Activated B cell treated with CpG ODN at 0.5 μM for 24 hours (primary cell): ENCODE measurements around the gene AACS. TPM values are rescaled to one million over a fixed set of nuclear protein-coding genes. Genes with fewer than 3 reads are reported as not detected.
"Not testable (repeated sequence)": the region's sequence is repeated elsewhere in the genome, so short reads cannot be mapped to it uniquely, and the experiment has no call there.

Experiments
- ATAC-seq: fragments of 200-7000 bp; cut with Tn5 transposase; one replicate; pipeline ENCODE4 v1.10.0; 2021; ENCODE audit warnings: low read depth, mild to moderate bottlenecking, moderate library complexity
- CTCF ChIA-PET: fragments of 350-600 bp; sonication (Branson Sonifier 250); formaldehyde crosslinking; loops from one replicate; lab custom pipeline; 2021; ENCODE audit warnings: antibody characterized with exemption; lab: Charles Lee
- POLR2A ChIA-PET: fragments of 350-600 bp; sonication (Branson Sonifier 250); formaldehyde crosslinking; loops from one replicate; lab custom pipeline; 2021; ENCODE audit warnings: antibody characterized with exemption; lab: Charles Lee
- DNase-seq: peaks from one replicate; pipeline ENCODE4 v3.0.0; 2022
- H3K27ac Mint-ChIP-seq: one replicate; pipeline ENCODE4 v1.8.0; 2020; ENCODE audit warnings: mixed read lengths
- H3K27me3 Mint-ChIP-seq: one replicate; pipeline ENCODE4 v1.8.0; 2021; ENCODE audit warnings: mixed read lengths
- H3K36me3 Mint-ChIP-seq: one replicate; pipeline ENCODE4 v1.8.0; 2021; ENCODE audit warnings: low read depth, mixed read lengths
- H3K4me1 Mint-ChIP-seq: one replicate; pipeline ENCODE4 v1.8.0; 2021; ENCODE audit warnings: mixed read lengths
- H3K4me3 Mint-ChIP-seq: one replicate; pipeline ENCODE4 v1.8.0; 2020; ENCODE audit warnings: mild to moderate bottlenecking, mixed read lengths
- H3K9me3 Mint-ChIP-seq: one replicate; pipeline ENCODE4 v1.8.0; 2020; ENCODE audit warnings: mixed read lengths
- CTCF ChIP-seq: fragments of 200-600 bp; IDR thresholded peaks from one replicate; pipeline ENCODE4 v1.8.0; 2022; ENCODE audit warnings: antibody characterized with exemption, mild to moderate bottlenecking
- intact Hi-C: fragments of 100-400 bp; cut with micrococcal nuclease; formaldehyde crosslinking; loops from one replicate; pipeline ENCODE4 v1.15.1; 2024
- total RNA-seq: library from RNA; stranded (reverse); gene quantifications from 2 replicates; pipeline ENCODE4 v1.2.3, GENCODE V29; 2022

The AACS gene
- total RNA-seq, 1 donor from 2014 or later = 18.7 TPM

- H3K4me1 Mint-ChIP-seq = no peaks in the 10 kb centered on the region
These were observed 69.3 kb downstream of the AACS start for GRCh38 chr12:125134576-125134975.

GRCh38 chr12:125135906-125136305, 70.7 kb downstream of the AACS start:
- intact Hi-C loops = no loop called here
- no peak overlapping the region for H3K27ac Mint-ChIP-seq
- no peak for TF ChIP-seq CTCF
- H3K9me3 Mint-ChIP-seq = no peaks in the 10 kb centered on the region
- POLR2A ChIA-PET = no interaction called here
- CTCF ChIA-PET = no interaction called here
- H3K4me1 Mint-ChIP-seq = no peaks in the 10 kb centered on the region
- no peak for DNase-seq
- H3K27me3 Mint-ChIP-seq = no peaks in the 10 kb centered on the region
- ATAC-seq = no peak
- H3K4me3 Mint-ChIP-seq = no peak overlapping the region
- H3K36me3 Mint-ChIP-seq = peaks cover 7% of the 10 kb centered on the region

More at GRCh38 chr12:125134576-125134975, 69.3 kb downstream of the AACS start:
- CTCF ChIA-PET = no interaction called here
- DNase-seq (no peak), ATAC-seq (no peak)
- Mint-ChIP-seq H3K27me3 (no peaks in the 10 kb centered on the region), H3K4me3 (no peak overlapping the region), H3K9me3 (no peaks in the 10 kb centered on the region), H3K27ac (no peak overlapping the region), H3K36me3 (peaks cover 9% of the 10 kb centered on the region)
- no peak for TF ChIP-seq CTCF
- intact Hi-C loops = no loop called here
- POLR2A ChIA-PET = no interaction called here

- H3K27ac Mint-ChIP-seq = no peak overlapping the region
- intact Hi-C loops = no loop called here
- DNase-seq = no peak
These were observed 71.5 kb downstream of the AACS start for GRCh38 chr12:125136702-125137101.

GRCh38 chr12:125137766-125138344, 72.6 kb downstream of the AACS start:
- intact Hi-C loops = no loop called here
- Mint-ChIP-seq H3K9me3 (no peaks in the 10 kb centered on the region), H3K27me3 (no peaks in the 10 kb centered on the region), H3K4me3 (no peak overlapping the region), H3K27ac (no peak overlapping the region), H3K36me3 (peaks cover 6% of the 10 kb centered on the region), H3K4me1 (no peaks in the 10 kb centered on the region)
- ChIA-PET POLR2A (no interaction called here), CTCF (no interaction called here)
- TF ChIP-seq CTCF = no peak
- ATAC-seq (no peak), DNase-seq (no peak)

More at GRCh38 chr12:125136702-125137101, 71.5 kb downstream of the AACS start:
- no peaks in the 10 kb centered on the region for H3K4me1 Mint-ChIP-seq
- H3K27me3 Mint-ChIP-seq = no peaks in the 10 kb centered on the region
- no peak for ATAC-seq
- no peaks in the 10 kb centered on the region for H3K9me3 Mint-ChIP-seq
- no peak overlapping the region for H3K4me3 Mint-ChIP-seq
- H3K36me3 Mint-ChIP-seq = peaks cover 6% of the 10 kb centered on the region
- ChIA-PET CTCF (no interaction called here), POLR2A (no interaction called here)
- no peak for TF ChIP-seq CTCF

- H3K36me3 Mint-ChIP-seq = peaks cover 6% of the 10 kb centered on the region
- ChIA-PET CTCF (no interaction called here), POLR2A (no interaction called here)
- intact Hi-C loops = no loop called here
- H3K4me1 Mint-ChIP-seq = no peaks in the 10 kb centered on the region
- no peaks in the 10 kb centered on the region for H3K27me3 Mint-ChIP-seq
- TF ChIP-seq CTCF = no peak
- H3K9me3 Mint-ChIP-seq = no peaks in the 10 kb centered on the region
- no peak overlapping the region for H3K4me3 Mint-ChIP-seq
- ATAC-seq = no peak
- no peak for DNase-seq
- no peak overlapping the region for H3K27ac Mint-ChIP-seq
These were observed 75.3 kb downstream of the AACS start for GRCh38 chr12:125140279-125141209.

GRCh38 chr12:125141210-125141573, 76.0 kb downstream of the AACS start:
- H3K36me3 Mint-ChIP-seq, H3K9me3 Mint-ChIP-seq, H3K27me3 Mint-ChIP-seq, CTCF ChIA-PET, intact Hi-C loops, H3K27ac Mint-ChIP-seq, H3K4me3 Mint-ChIP-seq, POLR2A ChIA-PET, H3K4me1 Mint-ChIP-seq, DNase-seq, ATAC-seq: not testable (repeated sequence)
